Activated naive CD4-positive, alpha-beta T cell treated with anti-CD3 and anti-CD28 coated beads, Interleukin-2, amount 10 ng/mL, durations not matched to agents 7 days and 5 days (primary cell): ENCODE measurements around the gene PRPF40A.

Source experiments
- CTCF ChIA-PET: fragments of 350-600 bp; sonication (Branson Sonifier 250); formaldehyde crosslinking; loops from one replicate; lab custom pipeline; 2021; ENCODE audit warnings: antibody characterized with exemption; lab: Charles Lee
- DNase-seq: peaks from one replicate; pipeline ENCODE4 v3.0.0-alpha.2; 2020
- H3K27ac Mint-ChIP-seq: one replicate; pipeline ENCODE4 v1.8.0; 2021; ENCODE audit warnings: mild to moderate bottlenecking, moderate library complexity, mixed read lengths
- H3K27me3 Mint-ChIP-seq: one replicate; pipeline ENCODE4 v1.8.0; 2021; ENCODE audit warnings: mild to moderate bottlenecking, mixed read lengths
- H3K36me3 Mint-ChIP-seq: one replicate; pipeline ENCODE4 v1.8.0; 2021; ENCODE audit warnings: mixed read lengths
- H3K4me1 Mint-ChIP-seq: one replicate; pipeline ENCODE4 v1.8.0; 2021; ENCODE audit warnings: mixed read lengths
- H3K4me3 Mint-ChIP-seq: one replicate; pipeline ENCODE4 v1.8.0; 2021; ENCODE audit warnings: mild to moderate bottlenecking, moderate library complexity, mixed read lengths
- H3K9me3 Mint-ChIP-seq: one replicate; pipeline ENCODE4 v1.8.0; 2021; ENCODE audit warnings: mixed read lengths

The PRPF40A gene

GRCh38 chr2:152657043-152657442, 60.2 kb downstream of the PRPF40A start:
- Mint-ChIP-seq H3K4me1 (no peaks in the 10 kb centered on the region), H3K27me3 (no peaks in the 10 kb centered on the region), H3K9me3 (no peaks in the 10 kb centered on the region), H3K27ac (peak overlapping the region; percentile 36), H3K4me3 (no peak overlapping the region), H3K36me3 (peaks cover 47% of the 10 kb centered on the region)
- no peak for DNase-seq
- CTCF ChIA-PET: no interaction called here

- H3K27ac Mint-ChIP-seq: no peak overlapping the region
- peaks cover 42% of the 10 kb centered on the region for H3K36me3 Mint-ChIP-seq
- H3K27me3 Mint-ChIP-seq: no peaks in the 10 kb centered on the region
- H3K9me3 Mint-ChIP-seq: no peaks in the 10 kb centered on the region
- CTCF ChIA-PET: no interaction called here
- DNase-seq: no peak
- H3K4me1 Mint-ChIP-seq: no peaks in the 10 kb centered on the region
- H3K4me3 Mint-ChIP-seq: no peak overlapping the region
Observed at GRCh38 chr2:152655880-152656279, 61.4 kb downstream of the PRPF40A start.

GRCh38 chr2:152651834-152652233, 65.4 kb downstream of the PRPF40A start:
- H3K9me3 Mint-ChIP-seq: no peaks in the 10 kb centered on the region
- CTCF ChIA-PET: no interaction called here
- no peak overlapping the region for H3K4me3 Mint-ChIP-seq
- no peaks in the 10 kb centered on the region for H3K27me3 Mint-ChIP-seq
- no peak overlapping the region for H3K27ac Mint-ChIP-seq
- H3K36me3 Mint-ChIP-seq: peaks cover 26% of the 10 kb centered on the region
- H3K4me1 Mint-ChIP-seq: no peaks in the 10 kb centered on the region
- no peak for DNase-seq

- Mint-ChIP-seq H3K36me3 (peaks cover 20% of the 10 kb centered on the region), H3K27ac (no peak overlapping the region), H3K9me3 (no peaks in the 10 kb centered on the region), H3K27me3 (no peaks in the 10 kb centered on the region), H3K4me1 (no peaks in the 10 kb centered on the region), H3K4me3 (no peak overlapping the region)
- CTCF ChIA-PET: no interaction called here
- no peak for DNase-seq
Observed at GRCh38 chr2:152650768-152651371, 66.4 kb downstream of the PRPF40A start.

- CTCF ChIA-PET: interaction anchor here (1.3 kb wide), 1 partner anchor 90 kb away, joined by 4 read pairs; no protein-coding TSS in a partner anchor
- Mint-ChIP-seq H3K4me3 (no peak overlapping the region), H3K27me3 (no peaks in the 10 kb centered on the region), H3K9me3 (no peaks in the 10 kb centered on the region), H3K27ac (no peak overlapping the region), H3K36me3 (peaks cover 17% of the 10 kb centered on the region), H3K4me1 (no peaks in the 10 kb centered on the region)
- no peak for DNase-seq
Observed at GRCh38 chr2:152649997-152650396, 67.3 kb downstream of the PRPF40A start.

GRCh38 chr2:152648336-152648735, 68.9 kb downstream of the PRPF40A start:
- no peak overlapping the region for H3K27ac Mint-ChIP-seq
- H3K4me1 Mint-ChIP-seq: no peaks in the 10 kb centered on the region
- no peak overlapping the region for H3K4me3 Mint-ChIP-seq
- CTCF ChIA-PET: interaction anchor here (3.0 kb wide), 1 partner anchor 13 kb away, joined by 24 read pairs; no protein-coding TSS in a partner anchor
- no peak for DNase-seq
- peaks cover 14% of the 10 kb centered on the region for H3K36me3 Mint-ChIP-seq
- H3K9me3 Mint-ChIP-seq: no peaks in the 10 kb centered on the region
- H3K27me3 Mint-ChIP-seq: no peaks in the 10 kb centered on the region

GRCh38 chr2:152647552-152647951, 69.7 kb downstream of the PRPF40A start:
- H3K4me3 Mint-ChIP-seq: no peak overlapping the region
- CTCF ChIA-PET: interaction anchor here (0.9 to 3.0 kb wide), 3 partner anchors 12 to 527 kb away, joined by 3 to 24 read pairs (median 5); partner anchors contain the start of gene STAM2
- no peak for DNase-seq
- H3K9me3 Mint-ChIP-seq: no peaks in the 10 kb centered on the region
- H3K27me3 Mint-ChIP-seq: no peaks in the 10 kb centered on the region
- H3K27ac Mint-ChIP-seq: no peak overlapping the region
- peaks cover 13% of the 10 kb centered on the region for H3K36me3 Mint-ChIP-seq
- no peaks in the 10 kb centered on the region for H3K4me1 Mint-ChIP-seq

- CTCF ChIA-PET: interaction anchor here (1.4 to 3.0 kb wide), 2 partner anchors 11 to 471 kb away, joined by 5 to 24 read pairs; partner anchors contain the start of gene STAM2
- no peaks in the 10 kb centered on the region for H3K9me3 Mint-ChIP-seq
- H3K27ac Mint-ChIP-seq: no peak overlapping the region
- H3K36me3 Mint-ChIP-seq: peaks cover 10% of the 10 kb centered on the region
- H3K4me3 Mint-ChIP-seq: no peak overlapping the region
- no peaks in the 10 kb centered on the region for H3K27me3 Mint-ChIP-seq
- H3K4me1 Mint-ChIP-seq: no peaks in the 10 kb centered on the region
- DNase-seq: no peak
Observed at GRCh38 chr2:152646775-152647174, 70.5 kb downstream of the PRPF40A start.

- Mint-ChIP-seq H3K4me3 (no peak overlapping the region), H3K27me3 (no peaks in the 10 kb centered on the region), H3K36me3 (peaks cover 10% of the 10 kb centered on the region), H3K4me1 (no peaks in the 10 kb centered on the region), H3K27ac (no peak overlapping the region), H3K9me3 (no peaks in the 10 kb centered on the region)
- CTCF ChIA-PET: interaction anchor here (0.6 to 3.0 kb wide), 3 partner anchors 11 to 873 kb away, joined by 3 to 24 read pairs (median 5); partner anchors contain the start of gene STAM2
- DNase-seq: no peak
Observed at GRCh38 chr2:152646264-152646663, 71.0 kb downstream of the PRPF40A start.

- no peak overlapping the region for H3K27ac Mint-ChIP-seq
Observed at GRCh38 chr2:152644189-152644873, 72.9 kb downstream of the PRPF40A start.

GRCh38 chr2:152638590-152638989, 78.7 kb downstream of the PRPF40A start:
- H3K36me3 Mint-ChIP-seq: no peaks in the 10 kb centered on the region
- no peaks in the 10 kb centered on the region for H3K9me3 Mint-ChIP-seq
- no peak overlapping the region for H3K27ac Mint-ChIP-seq
- peaks cover 18% of the 10 kb centered on the region for H3K27me3 Mint-ChIP-seq
- DNase-seq: no peak
- CTCF ChIA-PET: interaction anchor here (0.5 to 0.7 kb wide), 2 partner anchors 27 to 473 kb away, joined by 3 read pairs; no protein-coding TSS in a partner anchor
- H3K4me3 Mint-ChIP-seq: no peak overlapping the region
- H3K4me1 Mint-ChIP-seq: no peaks in the 10 kb centered on the region

More at GRCh38 chr2:152644189-152644873, 72.9 kb downstream of the PRPF40A start:
- no peaks in the 10 kb centered on the region for H3K4me1 Mint-ChIP-seq
- peaks cover 7% of the 10 kb centered on the region for H3K36me3 Mint-ChIP-seq
- H3K4me3 Mint-ChIP-seq: no peak overlapping the region
- peaks cover 7% of the 10 kb centered on the region for H3K27me3 Mint-ChIP-seq
- H3K9me3 Mint-ChIP-seq: no peaks in the 10 kb centered on the region
- no peak for DNase-seq
- CTCF ChIA-PET: interaction anchor here (1.3 kb wide), 1 partner anchor 9 kb away, joined by 6 read pairs; no protein-coding TSS in a partner anchor

GRCh38 chr2:152638056-152638455, 79.2 kb downstream of the PRPF40A start:
- peaks cover 18% of the 10 kb centered on the region for H3K27me3 Mint-ChIP-seq
- no peaks in the 10 kb centered on the region for H3K4me1 Mint-ChIP-seq
- no peak for DNase-seq
- H3K36me3 Mint-ChIP-seq: no peaks in the 10 kb centered on the region
- no peak overlapping the region for H3K4me3 Mint-ChIP-seq
- CTCF ChIA-PET: interaction anchor here (0.7 kb wide), 1 partner anchor 26 kb away, joined by 3 read pairs; no protein-coding TSS in a partner anchor
- no peak overlapping the region for H3K27ac Mint-ChIP-seq
- no peaks in the 10 kb centered on the region for H3K9me3 Mint-ChIP-seq

GRCh38 chr2:152637251-152637650, 80.0 kb downstream of the PRPF40A start:
- H3K4me1 Mint-ChIP-seq: no peaks in the 10 kb centered on the region
- no peaks in the 10 kb centered on the region for H3K9me3 Mint-ChIP-seq
- H3K27ac Mint-ChIP-seq: no peak overlapping the region
- H3K36me3 Mint-ChIP-seq: no peaks in the 10 kb centered on the region
- no peak for DNase-seq
- no peak overlapping the region for H3K4me3 Mint-ChIP-seq
- CTCF ChIA-PET: no interaction called here
- H3K27me3 Mint-ChIP-seq: peaks cover 18% of the 10 kb centered on the region

- H3K27ac Mint-ChIP-seq: no peak overlapping the region
- H3K4me1 Mint-ChIP-seq: no peaks in the 10 kb centered on the region
- CTCF ChIA-PET: interaction anchor here (0.7 to 3.1 kb wide), 38 partner anchors 8 to 610 kb away, joined by 3 to 31 read pairs (median 4); partner anchors contain the start of gene STAM2
- no peaks in the 10 kb centered on the region for H3K36me3 Mint-ChIP-seq
- DNase-seq: peak; percentile 77
- H3K27me3 Mint-ChIP-seq: peaks cover 18% of the 10 kb centered on the region
- no peak overlapping the region for H3K4me3 Mint-ChIP-seq
- H3K9me3 Mint-ChIP-seq: no peaks in the 10 kb centered on the region
Observed at GRCh38 chr2:152635635-152636298, 81.5 kb downstream of the PRPF40A start.
